GM23338 (cell line): ENCODE results near the gene APOL1. TPM values are rescaled to one million over a fixed set of nuclear protein-coding genes. Genes with fewer than 3 reads are reported as not detected.

Source experiments
- ATAC-seq: fragments of 200-7000 bp; cut with Tn5 transposase; 3 replicates; pipeline ENCODE4 v1.9.1; 2020
- DNase-seq: peaks from one replicate; pipeline ENCODE4 v3.0.0-alpha.2; 2015; ENCODE audit warnings: low spot score
- H2AFZ ChIP-seq: fragments of 200-600 bp; sonication (generic); 2 replicates; pipeline ENCODE4 v1.8.0; 2016; ENCODE audit warnings: antibody characterized with exemption, mild to moderate bottlenecking, moderate library complexity
- H3F3A ChIP-seq: fragments of 200-600 bp; sonication (generic); replicated peaks from 2 replicates; pipeline ENCODE4 v1.8.0; 2017; ENCODE audit warnings: antibody characterized with exemption, mixed run types, low read depth
- H3K27ac ChIP-seq: fragments of 200-600 bp; sonication (generic); 2 replicates; pipeline ENCODE4 v1.6.1; 2016; ENCODE audit warnings: low read depth
- H3K27me3 ChIP-seq: fragments of 200-600 bp; sonication (generic); 2 replicates; pipeline ENCODE4 v1.8.0; 2016; ENCODE audit warnings: mild to moderate bottlenecking, mixed run types, moderate library complexity; ENCODE audit not compliant: insufficient read depth
- H3K36me3 ChIP-seq: fragments of 200-600 bp; sonication (generic); 2 replicates; pipeline ENCODE4 v1.8.0; 2016; ENCODE audit warnings: mild to moderate bottlenecking; ENCODE audit not compliant: insufficient read depth
- H3K4me1 ChIP-seq: fragments of 200-600 bp; sonication (generic); 2 replicates; pipeline ENCODE4 v1.8.0; 2016; ENCODE audit warnings: mild to moderate bottlenecking, moderate library complexity; ENCODE audit not compliant: insufficient read depth
- H3K4me2 ChIP-seq: fragments of 200-600 bp; sonication (generic); 2 replicates; pipeline ENCODE4 v1.7.1; 2017; ENCODE audit warnings: mixed run types
- H3K4me3 ChIP-seq: fragments of 200-600 bp; sonication (generic); 2 replicates; pipeline ENCODE4 v1.6.1; 2016; ENCODE audit warnings: mixed run types
- H3K79me2 ChIP-seq: fragments of 200-600 bp; sonication (generic); replicated peaks from 2 replicates; pipeline ENCODE4 v1.8.0; 2017; ENCODE audit warnings: mild to moderate bottlenecking; ENCODE audit not compliant: insufficient read depth
- H3K9me2 ChIP-seq: fragments of 200-600 bp; sonication (generic); 2 replicates; pipeline ENCODE4 v1.8.0; 2017; ENCODE audit not compliant: insufficient read depth
- H4K20me1 ChIP-seq: fragments of 200-600 bp; sonication (generic); replicated peaks from 2 replicates; pipeline ENCODE4 v1.8.0; 2017; ENCODE audit warnings: mild to moderate bottlenecking; ENCODE audit not compliant: insufficient read depth
- H3K27ac Mint-ChIP-seq: 2 replicates; pipeline ENCODE4 v1.8.0; 2020; ENCODE audit warnings: inconsistent platforms, mild to moderate bottlenecking, moderate library complexity, mixed read lengths
- H3K27me3 Mint-ChIP-seq: 3 replicates; pipeline ENCODE4 v1.8.0; 2022; ENCODE audit warnings: low read depth, mild to moderate bottlenecking, moderate library complexity, mixed read lengths, inconsistent platforms; ENCODE audit not compliant: insufficient read depth, poor library complexity
- H3K36me3 Mint-ChIP-seq: 3 replicates; pipeline ENCODE4 v1.8.0; 2021; ENCODE audit warnings: low read depth, mild to moderate bottlenecking, inconsistent platforms, moderate library complexity, mixed read lengths
- H3K4me1 Mint-ChIP-seq: 3 replicates; pipeline ENCODE4 v1.8.0; 2020; ENCODE audit warnings: mild to moderate bottlenecking, inconsistent platforms, mixed read lengths
- H3K4me3 Mint-ChIP-seq: 3 replicates; pipeline ENCODE4 v1.8.0; 2021; ENCODE audit warnings: moderate library complexity, mild to moderate bottlenecking, inconsistent platforms, mixed read lengths
- H3K9me3 Mint-ChIP-seq: 3 replicates; pipeline ENCODE4 v1.8.0; 2020; ENCODE audit warnings: moderate library complexity, mild to moderate bottlenecking, inconsistent platforms, mixed read lengths
- CREB1 ChIP-seq: fragments of 250-450 bp; sonication (Bioruptor Pico); IDR thresholded peaks from 2 replicates; pipeline ENCODE4 v1.5.0; 2020; ENCODE audit warnings: low read depth, mild to moderate bottlenecking, moderate library complexity
- EZH2 ChIP-seq: fragments of 200-600 bp; sonication (generic); IDR thresholded peaks from one replicate; pipeline ENCODE4 v1.8.0; 2017; ENCODE audit warnings: antibody characterized with exemption, mild to moderate bottlenecking, low read depth; ENCODE audit not compliant: unreplicated experiment
- NANOG ChIP-seq: IDR thresholded peaks from 2 replicates; pipeline ENCODE4 v1.6.1; 2016; ENCODE audit warnings: antibody characterized with exemption, borderline replicate concordance
- POLR2AphosphoS5 ChIP-seq: IDR thresholded peaks from 2 replicates; pipeline ENCODE4 v1.6.1; 2016; ENCODE audit warnings: antibody characterized with exemption, low read depth
- STAT1 ChIP-seq: IDR thresholded peaks from one replicate; pipeline ENCODE4 v1.6.1; 2016; ENCODE audit warnings: antibody characterized with exemption; ENCODE audit not compliant: unreplicated experiment
- ZNF114 ChIP-seq: fragments of 250-450 bp; sonication (Bioruptor Pico); IDR thresholded peaks from 2 replicates; pipeline ENCODE4 v1.5.0; 2020; ENCODE audit warnings: mild to moderate bottlenecking, moderate library complexity
- ZNF331 ChIP-seq: fragments of 250-450 bp; sonication (Bioruptor Pico); IDR thresholded peaks from 2 replicates; pipeline ENCODE4 v1.5.0; 2020; ENCODE audit warnings: low read depth, mild to moderate bottlenecking, moderate library complexity
- polyA plus RNA-seq: library from polyadenylated mRNA; unstranded; fragments of >200 nt; fragmentation: Nextera tagmentation; extraction: Ambion mirVana; gene quantifications from 2 replicates; pipeline ENCODE4 v1.2.1, GENCODE V29; 2016
- total RNA-seq: library from RNA; depleted of rRNA; stranded (reverse); fragments of >200 nt; shearing (Covaris generic); gene quantifications from 2 replicates; pipeline ENCODE4 v1.2.3, GENCODE V29; 2014
- TF ChIP-seq, protein P1 (sequence below): fragments of 250-450 bp; sonication (Bioruptor Pico); IDR thresholded peaks from 2 replicates; pipeline ENCODE4 v1.5.0; 2020; ENCODE audit warnings: mild to moderate bottlenecking, moderate library complexity
- TF ChIP-seq, protein P2 (sequence below), 2 experiments: fragments of 200-600 bp in 1 of 2; sonication (generic) in 1 of 2; conservative IDR thresholded peaks; 2 replicates each; pipeline versions ENCODE4 v1.5.1 to v1.6.1; 2016 to 2017; ENCODE audit warnings: antibody characterized with exemption in 2 of 2, low read depth in 2 of 2, mild to moderate bottlenecking in 2 of 2, moderate library complexity in 1 of 2
- TF ChIP-seq, protein P3 (sequence below): IDR thresholded peaks from one replicate; pipeline ENCODE4 v1.6.1; 2018; ENCODE audit warnings: antibody characterized with exemption; ENCODE audit not compliant: unreplicated experiment

Gene APOL1
- total and polyA plus RNA-seq, 2 experiments from 2014 or later: 0.11 TPM; not detected in 1

DNA sequence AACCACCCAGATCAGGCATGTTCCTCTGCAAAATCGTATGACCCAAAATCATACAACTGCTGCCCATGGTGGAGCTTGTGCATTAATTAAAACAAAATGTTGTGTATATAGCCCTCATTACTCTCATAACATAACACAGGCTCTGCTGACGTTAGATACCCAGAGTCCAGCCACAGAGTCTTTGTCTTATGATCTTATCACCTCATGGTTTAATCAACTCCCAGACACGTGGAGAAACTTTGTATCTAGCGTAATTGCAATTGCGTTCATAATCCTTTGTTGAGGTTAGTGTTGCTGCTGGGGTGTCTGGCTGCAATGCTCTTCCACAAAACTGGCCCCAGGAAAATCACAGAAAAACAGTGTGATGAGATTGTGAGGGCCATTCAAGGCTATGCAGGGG, 5.0 kb upstream of the APOL1 start (continued):
- TF ChIP-seq, protein P1, sequence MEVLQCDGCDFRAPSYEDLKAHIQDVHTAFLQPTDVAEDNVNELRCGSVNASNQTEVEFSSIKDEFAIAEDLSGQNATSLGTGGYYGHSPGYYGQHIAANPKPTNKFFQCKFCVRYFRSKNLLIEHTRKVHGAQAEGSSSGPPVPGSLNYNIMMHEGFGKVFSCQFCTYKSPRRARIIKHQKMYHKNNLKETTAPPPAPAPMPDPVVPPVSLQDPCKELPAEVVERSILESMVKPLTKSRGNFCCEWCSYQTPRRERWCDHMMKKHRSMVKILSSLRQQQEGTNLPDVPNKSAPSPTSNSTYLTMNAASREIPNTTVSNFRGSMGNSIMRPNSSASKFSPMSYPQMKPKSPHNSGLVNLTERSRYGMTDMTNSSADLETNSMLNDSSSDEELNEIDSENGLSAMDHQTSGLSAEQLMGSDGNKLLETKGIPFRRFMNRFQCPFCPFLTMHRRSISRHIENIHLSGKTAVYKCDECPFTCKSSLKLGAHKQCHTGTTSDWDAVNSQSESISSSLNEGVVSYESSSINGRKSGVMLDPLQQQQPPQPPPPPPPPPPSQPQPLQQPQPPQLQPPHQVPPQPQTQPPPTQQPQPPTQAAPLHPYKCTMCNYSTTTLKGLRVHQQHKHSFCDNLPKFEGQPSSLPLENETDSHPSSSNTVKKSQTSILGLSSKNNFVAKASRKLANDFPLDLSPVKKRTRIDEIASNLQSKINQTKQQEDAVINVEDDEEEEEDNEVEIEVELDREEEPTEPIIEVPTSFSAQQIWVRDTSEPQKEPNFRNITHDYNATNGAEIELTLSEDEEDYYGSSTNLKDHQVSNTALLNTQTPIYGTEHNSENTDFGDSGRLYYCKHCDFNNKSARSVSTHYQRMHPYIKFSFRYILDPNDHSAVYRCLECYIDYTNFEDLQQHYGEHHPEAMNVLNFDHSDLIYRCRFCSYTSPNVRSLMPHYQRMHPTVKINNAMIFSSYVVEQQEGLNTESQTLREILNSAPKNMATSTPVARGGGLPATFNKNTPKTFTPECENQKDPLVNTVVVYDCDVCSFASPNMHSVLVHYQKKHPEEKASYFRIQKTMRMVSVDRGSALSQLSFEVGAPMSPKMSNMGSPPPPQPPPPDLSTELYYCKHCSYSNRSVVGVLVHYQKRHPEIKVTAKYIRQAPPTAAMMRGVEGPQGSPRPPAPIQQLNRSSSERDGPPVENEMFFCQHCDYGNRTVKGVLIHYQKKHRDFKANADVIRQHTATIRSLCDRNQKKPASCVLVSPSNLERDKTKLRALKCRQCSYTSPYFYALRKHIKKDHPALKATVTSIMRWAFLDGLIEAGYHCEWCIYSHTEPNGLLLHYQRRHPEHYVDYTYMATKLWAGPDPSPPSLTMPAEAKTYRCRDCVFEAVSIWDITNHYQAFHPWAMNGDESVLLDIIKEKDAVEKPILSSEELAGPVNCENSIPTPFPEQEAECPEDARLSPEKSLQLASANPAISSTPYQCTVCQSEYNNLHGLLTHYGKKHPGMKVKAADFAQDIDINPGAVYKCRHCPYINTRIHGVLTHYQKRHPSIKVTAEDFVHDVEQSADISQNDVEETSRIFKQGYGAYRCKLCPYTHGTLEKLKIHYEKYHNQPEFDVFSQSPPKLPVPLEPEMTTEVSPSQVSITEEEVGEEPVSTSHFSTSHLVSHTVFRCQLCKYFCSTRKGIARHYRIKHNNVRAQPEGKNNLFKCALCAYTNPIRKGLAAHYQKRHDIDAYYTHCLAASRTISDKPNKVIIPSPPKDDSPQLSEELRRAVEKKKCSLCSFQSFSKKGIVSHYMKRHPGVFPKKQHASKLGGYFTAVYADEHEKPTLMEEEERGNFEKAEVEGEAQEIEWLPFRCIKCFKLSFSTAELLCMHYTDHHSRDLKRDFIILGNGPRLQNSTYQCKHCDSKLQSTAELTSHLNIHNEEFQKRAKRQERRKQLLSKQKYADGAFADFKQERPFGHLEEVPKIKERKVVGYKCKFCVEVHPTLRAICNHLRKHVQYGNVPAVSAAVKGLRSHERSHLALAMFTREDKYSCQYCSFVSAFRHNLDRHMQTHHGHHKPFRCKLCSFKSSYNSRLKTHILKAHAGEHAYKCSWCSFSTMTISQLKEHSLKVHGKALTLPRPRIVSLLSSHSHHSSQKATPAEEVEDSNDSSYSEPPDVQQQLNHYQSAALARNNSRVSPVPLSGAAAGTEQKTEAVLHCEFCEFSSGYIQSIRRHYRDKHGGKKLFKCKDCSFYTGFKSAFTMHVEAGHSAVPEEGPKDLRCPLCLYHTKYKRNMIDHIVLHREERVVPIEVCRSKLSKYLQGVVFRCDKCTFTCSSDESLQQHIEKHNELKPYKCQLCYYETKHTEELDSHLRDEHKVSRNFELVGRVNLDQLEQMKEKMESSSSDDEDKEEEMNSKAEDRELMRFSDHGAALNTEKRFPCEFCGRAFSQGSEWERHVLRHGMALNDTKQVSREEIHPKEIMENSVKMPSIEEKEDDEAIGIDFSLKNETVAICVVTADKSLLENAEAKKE (CRISPR knock-in tag): no peak
- no peak for TF ChIP-seq CREB1
- TF ChIP-seq ZNF114 (CRISPR knock-in tag): no peak
- TF ChIP-seq ZNF331: no peak
- TF ChIP-seq POLR2AphosphoS5: no peak
- TF ChIP-seq NANOG: no peak
- TF ChIP-seq, protein P2, sequence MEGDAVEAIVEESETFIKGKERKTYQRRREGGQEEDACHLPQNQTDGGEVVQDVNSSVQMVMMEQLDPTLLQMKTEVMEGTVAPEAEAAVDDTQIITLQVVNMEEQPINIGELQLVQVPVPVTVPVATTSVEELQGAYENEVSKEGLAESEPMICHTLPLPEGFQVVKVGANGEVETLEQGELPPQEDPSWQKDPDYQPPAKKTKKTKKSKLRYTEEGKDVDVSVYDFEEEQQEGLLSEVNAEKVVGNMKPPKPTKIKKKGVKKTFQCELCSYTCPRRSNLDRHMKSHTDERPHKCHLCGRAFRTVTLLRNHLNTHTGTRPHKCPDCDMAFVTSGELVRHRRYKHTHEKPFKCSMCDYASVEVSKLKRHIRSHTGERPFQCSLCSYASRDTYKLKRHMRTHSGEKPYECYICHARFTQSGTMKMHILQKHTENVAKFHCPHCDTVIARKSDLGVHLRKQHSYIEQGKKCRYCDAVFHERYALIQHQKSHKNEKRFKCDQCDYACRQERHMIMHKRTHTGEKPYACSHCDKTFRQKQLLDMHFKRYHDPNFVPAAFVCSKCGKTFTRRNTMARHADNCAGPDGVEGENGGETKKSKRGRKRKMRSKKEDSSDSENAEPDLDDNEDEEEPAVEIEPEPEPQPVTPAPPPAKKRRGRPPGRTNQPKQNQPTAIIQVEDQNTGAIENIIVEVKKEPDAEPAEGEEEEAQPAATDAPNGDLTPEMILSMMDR (conservative IDR thresholded peaks at IDR 0.05; ENCODE audit: low read depth in 2 of 2): no peak

DNA sequence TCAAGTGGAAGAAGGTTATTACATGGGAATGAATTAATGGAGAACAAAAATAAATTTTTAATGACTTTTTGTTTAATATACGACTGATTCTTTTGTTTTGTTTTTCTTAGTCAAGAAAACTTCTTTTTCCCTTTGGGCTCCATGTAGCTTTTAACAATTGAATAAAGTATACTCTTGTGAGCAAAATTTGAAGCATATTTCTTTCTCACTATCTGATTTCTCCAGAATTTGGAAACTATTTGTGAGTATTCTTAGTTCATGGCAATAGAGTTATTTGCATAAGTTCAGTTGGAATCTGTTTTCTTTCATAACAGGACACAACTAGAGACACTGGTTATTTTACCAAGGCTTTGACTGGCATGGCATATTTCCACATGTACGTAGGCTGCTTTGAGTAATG, 3.8 kb upstream of the APOL1 start:
- Histone ChIP-seq H3K4me1 (0 out of 2 replicates have a peak, but pooled peaks cover 6% of the 10 kb centered on the region), H2AFZ (no peak overlapping the region), H3F3A (no peaks in the 10 kb centered on the region), H3K79me2 (no peaks in the 10 kb centered on the region), H3K4me2 (no peak overlapping the region), H3K27ac (no peak overlapping the region), H3K4me3 (no peak overlapping the region), H3K36me3 (no peaks in the 10 kb centered on the region), H4K20me1 (no peaks in the 10 kb centered on the region), H3K9me2 (no peaks in the 10 kb centered on the region; the same call in none of the 2 replicates), H3K27me3 (no peaks in the 10 kb centered on the region)
- H3K9me3 Mint-ChIP-seq: peaks cover 26% of the 10 kb centered on the region
- H3K27me3 Mint-ChIP-seq: peaks cover 7% of the 10 kb centered on the region
- H3K27ac Mint-ChIP-seq: no peak overlapping the region
- ATAC-seq: no peak
- peaks cover 8% of the 10 kb centered on the region; the same call in 2 of the 3 replicates for H3K4me1 Mint-ChIP-seq
- peaks cover 6% of the 10 kb centered on the region; the same call in 1 of the 3 replicates for H3K36me3 Mint-ChIP-seq
- DNase-seq: no peak
- H3K4me3 Mint-ChIP-seq: no peak overlapping the region
- TF ChIP-seq CREB1: no peak
- TF ChIP-seq EZH2: no peak
- TF ChIP-seq ZNF331: no peak
- TF ChIP-seq STAT1: no peak
- TF ChIP-seq, protein P2 (conservative IDR thresholded peaks at IDR 0.05; ENCODE audit: low read depth in 2 of 2): no peak
- TF ChIP-seq, protein P3, sequence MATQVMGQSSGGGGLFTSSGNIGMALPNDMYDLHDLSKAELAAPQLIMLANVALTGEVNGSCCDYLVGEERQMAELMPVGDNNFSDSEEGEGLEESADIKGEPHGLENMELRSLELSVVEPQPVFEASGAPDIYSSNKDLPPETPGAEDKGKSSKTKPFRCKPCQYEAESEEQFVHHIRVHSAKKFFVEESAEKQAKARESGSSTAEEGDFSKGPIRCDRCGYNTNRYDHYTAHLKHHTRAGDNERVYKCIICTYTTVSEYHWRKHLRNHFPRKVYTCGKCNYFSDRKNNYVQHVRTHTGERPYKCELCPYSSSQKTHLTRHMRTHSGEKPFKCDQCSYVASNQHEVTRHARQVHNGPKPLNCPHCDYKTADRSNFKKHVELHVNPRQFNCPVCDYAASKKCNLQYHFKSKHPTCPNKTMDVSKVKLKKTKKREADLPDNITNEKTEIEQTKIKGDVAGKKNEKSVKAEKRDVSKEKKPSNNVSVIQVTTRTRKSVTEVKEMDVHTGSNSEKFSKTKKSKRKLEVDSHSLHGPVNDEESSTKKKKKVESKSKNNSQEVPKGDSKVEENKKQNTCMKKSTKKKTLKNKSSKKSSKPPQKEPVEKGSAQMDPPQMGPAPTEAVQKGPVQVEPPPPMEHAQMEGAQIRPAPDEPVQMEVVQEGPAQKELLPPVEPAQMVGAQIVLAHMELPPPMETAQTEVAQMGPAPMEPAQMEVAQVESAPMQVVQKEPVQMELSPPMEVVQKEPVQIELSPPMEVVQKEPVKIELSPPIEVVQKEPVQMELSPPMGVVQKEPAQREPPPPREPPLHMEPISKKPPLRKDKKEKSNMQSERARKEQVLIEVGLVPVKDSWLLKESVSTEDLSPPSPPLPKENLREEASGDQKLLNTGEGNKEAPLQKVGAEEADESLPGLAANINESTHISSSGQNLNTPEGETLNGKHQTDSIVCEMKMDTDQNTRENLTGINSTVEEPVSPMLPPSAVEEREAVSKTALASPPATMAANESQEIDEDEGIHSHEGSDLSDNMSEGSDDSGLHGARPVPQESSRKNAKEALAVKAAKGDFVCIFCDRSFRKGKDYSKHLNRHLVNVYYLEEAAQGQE: no peak
- no peak for TF ChIP-seq POLR2AphosphoS5
- no peak for TF ChIP-seq ZNF114 (CRISPR knock-in tag)
